Stimulated activated CD8-positive, alpha-beta memory T cell treated with anti-CD3 and anti-CD28 coated beads, Interleukin-4, amount 100 ng/mL, for 4 hours (primary cell): ENCODE results near the gene ZC3H18.

Experiments used
- DNase-seq, 2 donors: peaks; one replicate each; pipeline ENCODE4 v3.0.0-alpha.2; 2020; ENCODE audit warnings: low read depth in 2 of 2, low spot score in 1 of 2

The ZC3H18 gene

GRCh38 chr16:88619859-88620815 is 49.9 kb downstream of the ZC3H18 start:
- peak; percentile 37 to 48 for DNase-seq

GRCh38 chr16:88622125-88622524 is 51.9 kb downstream of the ZC3H18 start:
- DNase-seq: no peak

GRCh38 chr16:88622866-88623265 is 52.7 kb downstream of the ZC3H18 start:
- no peak for DNase-seq

- no peak for DNase-seq
Observed at GRCh38 chr16:88623858-88624257, 53.7 kb downstream of the ZC3H18 start.

GRCh38 chr16:88624481-88624880 is 54.3 kb downstream of the ZC3H18 start:
- DNase-seq: no peak

- no peak for DNase-seq
Observed at GRCh38 chr16:88624977-88625576, 54.9 kb downstream of the ZC3H18 start.

GRCh38 chr16:88626646-88627045 is 56.4 kb downstream of the ZC3H18 start:
- no peak for DNase-seq

GRCh38 chr16:88627531-88628411 is 57.6 kb downstream of the ZC3H18 start:
- no peak for DNase-seq

- no peak for DNase-seq
Observed at GRCh38 chr16:88628512-88628974, 58.3 kb downstream of the ZC3H18 start.

- DNase-seq: no peak
Observed at GRCh38 chr16:88629835-88630234, 59.6 kb downstream of the ZC3H18 start.

- no peak for DNase-seq
Observed at GRCh38 chr16:88630433-88630832, 60.2 kb downstream of the ZC3H18 start.

GRCh38 chr16:88630941-88631340 is 60.7 kb downstream of the ZC3H18 start:
- no peak for DNase-seq

- DNase-seq: no peak
Observed at GRCh38 chr16:88631384-88631783, 61.2 kb downstream of the ZC3H18 start.

GRCh38 chr16:88631920-88632586 is 61.9 kb downstream of the ZC3H18 start:
- DNase-seq: no peak

- no peak for DNase-seq
Observed at GRCh38 chr16:88632587-88632930, 62.4 kb downstream of the ZC3H18 start.

GRCh38 chr16:88633684-88634140 is 63.5 kb downstream of the ZC3H18 start:
- DNase-seq: peak in 1 of 2 donors; percentile 66

GRCh38 chr16:88634141-88634993 is 64.2 kb downstream of the ZC3H18 start:
- peak in 1 of 2 donors; percentile 48 for DNase-seq

- no peak for DNase-seq
Observed at GRCh38 chr16:88634994-88635670, 64.9 kb downstream of the ZC3H18 start.

- no peak for DNase-seq
Observed at GRCh38 chr16:88635671-88636319, 65.6 kb downstream of the ZC3H18 start.
